HepG2 (cell line): ENCODE measurements around the gene CTAGE6. TPM values are rescaled to one million over a fixed set of nuclear protein-coding genes. Genes with fewer than 3 reads are reported as not detected.
"Not testable (repeated sequence)": the region's sequence is repeated elsewhere in the genome, so short reads cannot be mapped to it uniquely, and the experiment has no call there.

ENCODE experiments used
- ATAC-seq: fragments of 200-7000 bp; cut with Tn5 transposase; 3 replicates; pipeline ENCODE4 v1.9.1; 2020; ENCODE audit warnings: mild to moderate bottlenecking, moderate library complexity
- BruUV-seq: library from RNA; stranded (reverse); fragments of 400-500 nt; replicated peaks from 2 replicates; lab custom pipeline; 2021; lab: Mats Ljungman, UMichigan
- CTCF ChIA-PET: fragments of 300-600 bp; formaldehyde crosslinking; extraction: SDS; loops from one replicate; lab custom pipeline; 2021; ENCODE audit warnings: low total read pairs, inconsistent platforms, low intra/inter-chr PET ratio; lab: Yijun Ruan, JAX
- POLR2A ChIA-PET: fragments of 350-600 bp; sonication (Branson Sonifier 250); formaldehyde crosslinking; loops from one replicate; lab custom pipeline; 2020; ENCODE audit warnings: antibody characterized with exemption, inconsistent platforms; lab: Yijun Ruan, JAX
- DNase-seq: peaks from one replicate; pipeline ENCODE4 v3.0.0-alpha.2; 2015; ENCODE audit warnings: low spot score
- FAIRE-seq: peaks from 3 replicates; lab custom pipeline; 2011; peaks lifted over from hg19 to GRCh38; lab: Jason Lieb, UNC
- H2AFZ ChIP-seq: one replicate; pipeline ENCODE4 v1.6.1; 2011; ENCODE audit warnings: low read length, inconsistent platforms
- H3K27ac ChIP-seq: fragments of 300-600 bp; 3 replicates; pipeline ENCODE4 v1.8.0; 2011; ENCODE audit warnings: mixed run types, mild to moderate bottlenecking, mixed read lengths, low read length, inconsistent platforms; ENCODE audit not compliant: insufficient read depth; ENCODE audit errors: extremely low read length
- H3K27me3 ChIP-seq, 2 experiments: fragments of 200-600 bp in 1 of 2; 2 replicates in 1 of 2; 3 replicates in 1 of 2; pipeline versions ENCODE4 v1.6.0 to v1.8.0; 2011; ENCODE audit warnings: low read length in 2 of 2, mild to moderate bottlenecking in 2 of 2, moderate library complexity in 2 of 2, inconsistent platforms in 1 of 2; ENCODE audit not compliant: insufficient read depth in 2 of 2, control insufficient read depth in 1 of 2
- H3K36me3 ChIP-seq, 2 experiments: fragments of 200-600 bp in 1 of 2; replicated peaks in 1 of 2; 2 replicates in 1 of 2; 3 replicates in 1 of 2; pipeline versions ENCODE4 v1.5.1 to v1.8.0; 2011; ENCODE audit warnings: low read length in 2 of 2, inconsistent platforms in 1 of 2; ENCODE audit not compliant: insufficient read depth in 2 of 2, control insufficient read depth in 1 of 2
- H3K4me1 ChIP-seq: 2 replicates; pipeline ENCODE4 v1.5.1; 2012; ENCODE audit warnings: low read length, inconsistent platforms; ENCODE audit not compliant: insufficient read depth
- H3K4me2 ChIP-seq: 2 replicates; pipeline ENCODE4 v1.6.0; 2011; ENCODE audit warnings: low read depth, low read length, inconsistent platforms
- H3K4me3 ChIP-seq, 3 experiments: fragments of 200-600 bp in 1 of 3; sonication (generic), shearing (Covaris generic) in 1 of 3; replicated peaks in 1 of 3; 2 replicates each; pipeline ENCODE4 v1.5.1; 2011 to 2016; ENCODE audit warnings: low read length in 3 of 3, inconsistent platforms in 2 of 3, low read depth in 2 of 3, mild to moderate bottlenecking in 2 of 3, control low read depth in 1 of 3, mixed read lengths in 1 of 3; ENCODE audit not compliant: insufficient read depth in 1 of 3
- H3K79me2 ChIP-seq: one replicate; pipeline ENCODE4 v1.6.1; 2011; ENCODE audit warnings: low read length, inconsistent platforms; ENCODE audit not compliant: insufficient read depth
- H3K9ac ChIP-seq: 2 replicates; pipeline ENCODE4 v1.6.0; 2011; ENCODE audit warnings: mild to moderate bottlenecking, low read depth, low read length, inconsistent platforms; ENCODE audit not compliant: insufficient read depth
- H3K9me3 ChIP-seq: 2 replicates; pipeline ENCODE4 v1.5.1; 2012; ENCODE audit warnings: mild to moderate bottlenecking, low read length
- H4K20me1 ChIP-seq: 2 replicates; pipeline ENCODE4 v1.6.0; 2011; ENCODE audit warnings: inconsistent platforms, mild to moderate bottlenecking, low read length, moderate library complexity; ENCODE audit not compliant: insufficient read depth
- WGBS: methylation state at CpG from one replicate; pipeline ENCODE4 v1.1.6; 2017; ENCODE audit warnings: low lambda C conversion rate; 5-methylcytosine and 5-hydroxymethylcytosine counted together
- in situ Hi-C: cut with HindIII; loops from 2 replicates; pipeline ENCODE4 v1.10.0; 2017; ENCODE audit warnings: low pct_unique_long_range_greater_than_20kb; ENCODE audit not compliant: extremely low pct_ligation_motif_present
- intact Hi-C: fragments of 100-400 bp; cut with micrococcal nuclease; formaldehyde crosslinking; loops from one replicate; pipeline ENCODE4 v1.10.0; 2022; ENCODE audit not compliant: unreplicated experiment
- polyA plus RNA-seq, 8 experiments: library from polyadenylated mRNA; depleted of rRNA in 3 of 8; stranded (reverse) in 7 of 8; unstranded in 1 of 8; fragments of >200 nt; fragmentation: Illumina TruSeq in 4 of 8; extraction: Trizol in 4 of 8; gene quantifications; 2 replicates each; pipeline versions ENCODE4 v1.2.1 to v1.2.3, GENCODE V29; 2011 to 2016; ENCODE audit warnings: low read depth in 4 of 8, missing spikeins in 1 of 8, mixed read lengths in 1 of 8; ENCODE audit not compliant: insufficient read depth in 1 of 8
- total RNA-seq, 5 experiments: library from RNA; depleted of rRNA; stranded (reverse); fragments of >200 nt; fragmentation: Illumina TruSeq; extraction: Trizol; gene quantifications; 2 replicates each; pipeline ENCODE4 v1.2.3, GENCODE V29; 2016; ENCODE audit warnings: low read depth in 1 of 5

Gene CTAGE6
- total and polyA plus RNA-seq, 2 of the 13 experiments (the other 11 are each of a cell fraction or from before 2014, with no cell fraction given): 0.09 TPM; not detected in 1

- H3K36me3 ChIP-seq, DNase-seq, H4K20me1 ChIP-seq, H3K9me3 ChIP-seq, POLR2A ChIA-PET, H3K27ac ChIP-seq, in situ Hi-C loops, H3K9ac ChIP-seq, H3K4me3 ChIP-seq, intact Hi-C loops, BruUV-seq, ATAC-seq, FAIRE-seq, H3K79me2 ChIP-seq, H3K27me3 ChIP-seq, H3K4me1 ChIP-seq, CTCF ChIA-PET, H3K4me2 ChIP-seq, H2AFZ ChIP-seq: not testable (repeated sequence)
- WGBS: 0% methylated on average over 1 of the region's 6 CpGs
Observed at GRCh38 chr7:143797119-143797895, 39.8 kb upstream of the CTAGE6 start.

GRCh38 chr7:143795653-143796052 is 38.2 kb upstream of the CTAGE6 start:
- H3K27ac ChIP-seq, H3K4me1 ChIP-seq, DNase-seq, FAIRE-seq, BruUV-seq, H2AFZ ChIP-seq, H3K79me2 ChIP-seq, H3K9ac ChIP-seq, H3K4me2 ChIP-seq, H3K27me3 ChIP-seq, H3K9me3 ChIP-seq, in situ Hi-C loops, H3K4me3 ChIP-seq, CTCF ChIA-PET, H3K36me3 ChIP-seq, POLR2A ChIA-PET, intact Hi-C loops, H4K20me1 ChIP-seq: not testable (repeated sequence)
- ATAC-seq: peak; percentile 71; the same call in 2 of the 3 replicates
- WGBS: no CpG with 5 or more reads among the region's 2 CpGs

- H3K4me2 ChIP-seq, H4K20me1 ChIP-seq, H2AFZ ChIP-seq, H3K4me3 ChIP-seq, H3K27ac ChIP-seq, intact Hi-C loops, CTCF ChIA-PET, H3K27me3 ChIP-seq, in situ Hi-C loops, ATAC-seq, FAIRE-seq, DNase-seq, H3K79me2 ChIP-seq, POLR2A ChIA-PET, H3K36me3 ChIP-seq, H3K4me1 ChIP-seq, BruUV-seq, H3K9ac ChIP-seq, H3K9me3 ChIP-seq: not testable (repeated sequence)
- 35% methylated on average over 2 of the region's 2 CpGs for WGBS
Observed at GRCh38 chr7:143792633-143793032, 35.1 kb upstream of the CTAGE6 start.

DNA sequence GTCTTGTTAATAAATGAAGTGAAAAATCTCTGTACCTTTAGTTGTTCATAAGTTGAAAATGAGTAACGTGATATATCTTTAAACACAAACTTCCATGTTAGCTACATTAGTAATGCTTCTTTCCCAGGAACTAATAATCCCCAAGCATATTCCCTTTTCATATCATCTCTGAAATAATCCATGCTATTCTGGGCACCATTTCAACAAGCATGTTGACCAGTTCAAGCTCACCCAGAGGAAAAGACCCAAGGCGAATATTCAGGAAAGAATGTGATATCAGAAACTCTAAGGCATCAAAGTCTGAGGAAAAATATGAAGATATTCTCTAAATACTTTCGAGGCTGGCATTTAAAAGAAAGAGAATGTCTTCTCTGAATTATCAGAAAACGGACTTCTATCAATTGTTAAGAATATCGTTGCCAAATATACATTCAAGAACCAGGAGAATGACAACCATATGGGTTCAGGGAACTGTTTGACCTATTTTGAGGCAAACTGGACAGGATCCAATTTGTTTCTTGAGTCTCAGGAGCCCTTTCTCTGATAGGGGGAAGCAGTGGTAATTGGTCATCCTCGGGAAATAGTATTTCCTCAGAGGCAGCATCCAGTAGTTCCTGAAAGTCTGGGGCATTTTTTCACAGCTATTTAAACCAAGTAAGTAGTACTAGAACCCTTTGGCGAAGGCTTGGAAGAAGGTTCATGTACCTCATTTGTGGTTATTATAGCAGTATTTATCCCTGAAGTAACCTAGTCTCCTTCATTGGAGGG is 28.1 kb upstream of the CTAGE6 start:
- DNase-seq, H3K4me3 ChIP-seq, H3K9me3 ChIP-seq, H3K9ac ChIP-seq, POLR2A ChIA-PET, in situ Hi-C loops, H3K79me2 ChIP-seq, H3K36me3 ChIP-seq, CTCF ChIA-PET, ATAC-seq, H3K4me2 ChIP-seq, H2AFZ ChIP-seq, H4K20me1 ChIP-seq, BruUV-seq, H3K27ac ChIP-seq, H3K27me3 ChIP-seq, intact Hi-C loops, H3K4me1 ChIP-seq: not testable (repeated sequence)
- peak; percentile 37 for FAIRE-seq
- no CpG with 5 or more reads among the region's 7 CpGs for WGBS
